GM19395 (cell line): ENCODE results near the gene CXCL1.

Experiments used
- ATAC-seq: cut with Tn5 transposase; IDR thresholded peaks from one replicate; pipeline ENCODE4 v1.9.1; 2021; ENCODE audit warnings: mild to moderate bottlenecking, moderate library complexity; ENCODE audit not compliant: unreplicated experiment

Gene CXCL1

DNA sequence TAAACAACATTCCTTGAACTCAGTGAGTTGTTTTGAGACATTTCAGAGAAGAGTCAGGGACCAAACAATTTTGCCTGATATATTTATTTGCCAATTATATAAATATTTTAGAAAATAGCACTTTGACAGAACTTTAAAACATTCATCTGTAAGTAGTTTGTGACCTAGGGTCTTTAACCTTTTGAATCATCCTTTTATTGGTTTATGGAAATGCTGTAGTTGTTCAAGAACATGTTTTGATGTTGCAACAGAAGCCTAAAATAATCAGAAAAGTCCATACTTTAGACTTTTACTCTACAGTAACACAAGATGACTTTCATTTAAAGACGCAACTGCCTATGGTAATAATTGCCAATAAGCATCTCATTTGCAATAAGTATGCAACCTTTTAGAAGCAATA lies 43.0 kb downstream of the CXCL1 start:
- no peak for ATAC-seq

DNA sequence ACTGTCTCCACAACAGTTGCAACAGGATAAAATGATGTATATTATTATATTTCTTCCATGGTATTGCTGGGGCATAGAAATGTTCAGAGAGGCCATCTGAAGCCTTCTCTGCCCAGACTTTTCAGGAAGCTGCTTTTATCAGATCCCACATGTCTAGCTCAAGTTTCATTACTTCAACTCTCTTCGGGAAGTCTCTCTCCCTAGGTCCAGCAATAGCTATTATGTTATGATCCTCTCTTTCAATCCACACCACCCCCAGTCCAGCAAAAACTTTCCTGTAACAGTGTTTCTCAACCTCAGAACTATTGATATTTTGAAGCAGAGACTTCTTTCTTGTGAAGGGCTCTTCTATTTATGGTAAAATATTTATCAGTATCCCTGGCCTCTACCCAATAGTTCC lies 44.9 kb downstream of the CXCL1 start:
- ATAC-seq: no peak

DNA sequence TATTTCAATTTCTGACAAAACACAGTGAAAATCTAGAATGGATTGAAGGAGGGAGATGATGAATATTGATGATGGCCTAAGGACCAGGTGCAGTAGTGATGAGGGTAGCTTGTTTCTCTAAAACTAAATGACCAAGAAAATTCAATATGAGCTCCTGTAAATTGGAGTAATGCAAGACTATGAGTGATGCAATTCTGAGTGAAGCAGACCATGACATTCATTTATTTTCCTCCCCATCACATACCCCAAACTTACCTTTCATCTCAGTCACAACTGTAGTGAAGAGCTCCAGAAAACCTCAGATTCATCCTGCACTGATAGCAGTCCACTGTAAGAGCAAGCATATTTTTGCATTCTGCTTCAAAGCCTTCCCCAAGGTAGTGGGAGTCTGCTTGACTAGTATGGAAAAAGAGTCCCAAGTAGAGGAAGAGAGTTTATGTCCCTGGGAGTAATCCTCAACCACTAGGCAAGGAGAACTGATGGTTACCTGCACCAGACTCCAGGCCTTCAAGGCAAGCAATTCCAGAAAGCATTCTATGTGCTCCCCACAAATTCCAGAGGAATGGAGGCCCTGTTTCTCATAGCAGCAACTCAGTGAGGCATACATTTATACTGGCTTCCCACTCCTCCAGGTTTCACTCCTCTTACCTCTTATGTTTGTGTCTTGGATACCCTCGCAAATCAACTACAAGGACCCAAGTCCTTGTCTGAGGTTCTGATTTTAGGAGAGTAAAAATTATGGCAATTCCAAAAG lies 47.2 kb downstream of the CXCL1 start:
- ATAC-seq: no peak

DNA sequence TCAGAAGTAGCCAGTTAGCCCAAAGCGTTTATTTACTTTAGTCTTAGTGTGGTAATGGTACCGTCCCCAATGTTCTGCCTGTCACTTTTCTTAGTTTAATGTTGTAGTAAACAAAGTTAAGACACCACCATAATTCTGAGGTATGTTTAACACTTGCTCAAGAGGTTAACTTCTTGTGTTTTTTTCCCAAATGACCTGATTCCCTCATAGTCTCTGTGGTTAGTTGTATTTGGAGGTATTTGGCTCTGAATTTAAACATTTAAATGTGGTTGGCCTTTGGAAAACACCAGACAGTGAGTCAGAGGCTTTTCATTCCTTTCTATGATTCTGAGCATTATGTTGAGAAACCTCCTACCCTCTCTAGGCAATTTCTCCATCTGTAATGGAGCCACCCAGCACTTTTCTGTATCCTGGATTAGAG lies 47.9 kb downstream of the CXCL1 start:
- ATAC-seq: no peak

DNA sequence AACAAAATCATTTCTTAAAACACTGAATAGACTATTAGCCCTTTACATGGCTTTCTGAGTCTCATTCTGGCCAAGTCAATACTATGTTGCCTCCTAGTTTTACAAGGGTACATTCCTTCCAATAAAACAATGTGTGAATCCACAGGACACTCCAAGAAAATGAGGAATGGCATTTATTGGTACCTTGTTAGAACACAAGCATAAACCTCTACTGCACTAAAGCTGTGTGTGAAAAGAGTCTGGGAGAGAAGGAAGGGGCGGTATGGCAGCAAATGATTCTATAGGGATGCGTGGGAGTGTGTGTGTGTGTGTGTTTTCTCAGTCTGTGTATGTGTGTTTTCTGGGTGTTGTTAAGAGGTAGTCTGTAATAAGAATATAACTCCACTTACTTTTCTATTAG lies 48.9 kb downstream of the CXCL1 start:
- no peak for ATAC-seq

DNA sequence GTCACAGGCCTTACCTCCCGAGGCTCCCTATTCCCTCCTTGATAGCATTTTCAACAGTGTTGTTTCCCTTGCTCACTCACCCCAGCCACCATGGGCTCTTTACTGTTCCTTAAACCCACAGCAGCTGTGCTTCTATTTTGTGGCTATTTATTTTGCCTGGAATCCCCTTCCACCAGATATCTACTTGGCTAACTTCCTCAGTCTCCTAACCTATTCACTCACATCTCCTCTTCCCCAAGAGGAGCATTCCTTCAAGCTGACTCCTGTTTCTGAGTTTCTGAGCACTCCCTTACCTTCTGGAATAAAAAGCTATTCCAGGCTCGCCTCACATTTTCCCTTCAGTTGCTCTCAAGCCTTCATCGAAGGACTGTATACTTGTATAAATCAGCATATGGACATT lies 50.5 kb downstream of the CXCL1 start:
- no peak for ATAC-seq
